HCT116 (cell line): Measurements from ENCODE around the gene FAT1. TPM values are rescaled to one million over a fixed set of nuclear protein-coding genes. Genes with fewer than 3 reads are reported as not detected.

Source experiments
- ATAC-seq: fragments of 200-7000 bp; cut with Tn5 transposase; 2 replicates; pipeline ENCODE4 v1.9.1; 2020; ENCODE audit warnings: mild to moderate bottlenecking, moderate library complexity
- BruUV-seq: library from RNA; stranded (reverse); fragments of 400-500 nt; replicated peaks from 2 replicates; lab custom pipeline; 2021; lab: Mats Ljungman, UMichigan
- CTCF ChIA-PET: fragments of 300-600 bp; sonication (Branson Sonifier 250); formaldehyde crosslinking; loops from one replicate; lab custom pipeline; 2021; ENCODE audit warnings: antibody characterized with exemption; lab: Charles Lee
- POLR2A ChIA-PET: fragments of 300-600, 350-600 bp; sonication (Branson Sonifier 250); formaldehyde crosslinking; loops from one replicate; lab custom pipeline; 2021; ENCODE audit warnings: antibody characterized with exemption; lab: Charles Lee
- RAD21 ChIA-PET, 2 experiments: fragments of 300-600 bp; sonication (Branson Sonifier 250); formaldehyde crosslinking; loops; one replicate each; lab custom pipeline; 2023; ENCODE audit warnings: low total read pairs in 2 of 2; ENCODE audit not compliant: uncharacterized antibody in 2 of 2, unreplicated experiment in 2 of 2, low non-redundant PET in 1 of 2; lab: Charles Lee
- DNase-seq: peaks from one replicate; pipeline ENCODE4 v3.0.0-alpha.2; 2010; ENCODE audit warnings: low read depth, low spot score
- H2AFZ ChIP-seq: fragments of 200-600 bp; shearing (Covaris generic), sonication (generic); 2 replicates; pipeline ENCODE4 v1.6.1; 2017; ENCODE audit warnings: low read depth, mixed run types, mixed read lengths, antibody characterized with exemption, low read length; ENCODE audit not compliant: poor library complexity, severe bottlenecking
- H3K27ac ChIP-seq: 2 replicates; pipeline ENCODE4 v1.5.1; 2012; ENCODE audit warnings: low read depth, low read length
- H3K27me3 ChIP-seq: fragments of 200-600 bp; sonication (generic); 2 replicates; pipeline ENCODE4 v1.6.1; 2016; ENCODE audit warnings: mixed run types, low read length, mixed read lengths; ENCODE audit not compliant: insufficient read depth
- H3K36me3 ChIP-seq, 2 experiments: fragments of 200-500 bp in 1 of 2; fragments of 200-600 bp in 1 of 2; sonication (Bioruptor generic) in 1 of 2; sonication (generic) in 1 of 2; 2 replicates each; pipeline versions ENCODE4 v1.5.1 to v1.6.1; 2014 to 2016; ENCODE audit warnings: low read length in 2 of 2, inconsistent platforms in 1 of 2, mixed read lengths in 1 of 2, mixed run types in 1 of 2; ENCODE audit not compliant: insufficient read depth in 2 of 2, control insufficient read depth in 1 of 2
- H3K4me1 ChIP-seq, 2 experiments: fragments of 200-600 bp in 1 of 2; sonication (generic) in 1 of 2; 2 replicates each; pipeline versions ENCODE4 v1.5.1 to v1.6.1; 2012 to 2017; ENCODE audit warnings: low read length in 2 of 2, inconsistent platforms in 1 of 2, mild to moderate bottlenecking in 1 of 2, mixed read lengths in 1 of 2, mixed run types in 1 of 2, moderate library complexity in 1 of 2; ENCODE audit not compliant: insufficient read depth in 2 of 2, control insufficient read depth in 1 of 2
- H3K4me2 ChIP-seq: fragments of 200-600 bp; sonication (generic); 2 replicates; pipeline ENCODE4 v1.6.1; 2017; ENCODE audit warnings: mixed run types, low read length, mixed read lengths
- H3K4me3 ChIP-seq, 2 experiments: fragments of 200-600 bp in 1 of 2; sonication (generic) in 1 of 2; replicated peaks in 1 of 2; 2 replicates each; pipeline ENCODE4 v1.5.1; 2011 to 2016; ENCODE audit warnings: low read length in 2 of 2, control low read depth in 1 of 2, low read depth in 1 of 2, mild to moderate bottlenecking in 1 of 2, mixed read lengths in 1 of 2, mixed run types in 1 of 2
- H3K79me2 ChIP-seq: fragments of 200-600 bp; sonication (generic); 2 replicates; pipeline ENCODE4 v1.6.1; 2017; ENCODE audit warnings: mild to moderate bottlenecking, mixed run types, low read length, moderate library complexity, mixed read lengths; ENCODE audit not compliant: insufficient read depth
- H3K9ac ChIP-seq: fragments of 200-600 bp; sonication (generic); 2 replicates; pipeline ENCODE4 v1.6.1; 2016; ENCODE audit warnings: low read length, mixed read lengths
- H3K9me2 ChIP-seq: fragments of 200-600 bp; sonication (generic), shearing (Covaris generic); 2 replicates; pipeline ENCODE4 v1.6.1; 2017; ENCODE audit warnings: mixed run types, mild to moderate bottlenecking, moderate library complexity; ENCODE audit not compliant: insufficient read depth
- H3K9me3 ChIP-seq, 2 experiments: fragments of 200-500 bp in 1 of 2; fragments of 200-600 bp in 1 of 2; sonication (Bioruptor generic) in 1 of 2; sonication (generic) in 1 of 2; 2 replicates each; pipeline ENCODE4 v1.6.1; 2014 to 2017; ENCODE audit warnings: low read length in 2 of 2, mixed read lengths in 2 of 2, inconsistent platforms in 1 of 2, low read depth in 1 of 2, mild to moderate bottlenecking in 1 of 2, mixed run types in 1 of 2, moderate library complexity in 1 of 2; ENCODE audit not compliant: control insufficient read depth in 1 of 2, insufficient read depth in 1 of 2
- H4K20me1 ChIP-seq: fragments of 200-600 bp; sonication (generic), shearing (Covaris generic); 2 replicates; pipeline ENCODE4 v1.6.1; 2017; ENCODE audit warnings: mixed run types, mild to moderate bottlenecking, moderate library complexity; ENCODE audit not compliant: insufficient read depth
- CBX3 ChIP-seq: IDR thresholded peaks from 2 replicates; pipeline ENCODE4 v1.6.1; 2012; ENCODE audit warnings: low read depth
- CEBPB ChIP-seq: IDR thresholded peaks from 2 replicates; pipeline ENCODE4 v1.6.1; 2012; ENCODE audit warnings: low read depth
- ELF1 ChIP-seq: IDR thresholded peaks from 2 replicates; pipeline ENCODE4 v1.6.1; 2012; ENCODE audit warnings: low read depth, borderline replicate concordance
- EZH2phosphoT487 ChIP-seq: fragments of 200-600 bp; IDR thresholded peaks from 2 replicates; pipeline ENCODE4 v1.6.1; 2018; ENCODE audit warnings: antibody characterized with exemption, borderline replicate concordance
- FOSL1 ChIP-seq: IDR thresholded peaks from 2 replicates; pipeline ENCODE4 v1.6.1; 2012; ENCODE audit warnings: low read depth
- JUND ChIP-seq: IDR thresholded peaks from 2 replicates; pipeline ENCODE4 v1.6.1; 2012
- POLR2A ChIP-seq: IDR thresholded peaks from 2 replicates; pipeline ENCODE4 v1.7.0; 2011; ENCODE audit warnings: borderline replicate concordance; ENCODE audit not compliant: insufficient read depth, insufficient read length; ENCODE audit errors: extremely low read depth
- POLR2AphosphoS5 ChIP-seq: IDR thresholded peaks from 2 replicates; pipeline ENCODE4 v1.6.1; 2011; ENCODE audit warnings: mild to moderate bottlenecking, low read depth, low read length, moderate library complexity
- SIN3A ChIP-seq: IDR thresholded peaks from 2 replicates; pipeline ENCODE4 v1.6.1; 2012; ENCODE audit warnings: low read depth
- SP1 ChIP-seq: IDR thresholded peaks from 2 replicates; pipeline ENCODE4 v1.6.1; 2012; ENCODE audit warnings: low read depth
- SRF ChIP-seq: IDR thresholded peaks from 2 replicates; pipeline ENCODE4 v1.6.1; 2012; ENCODE audit warnings: low read depth
- TCF7L2 ChIP-seq: IDR thresholded peaks from 2 replicates; pipeline ENCODE4 v1.7.0; 2011; ENCODE audit warnings: borderline replicate concordance, inconsistent platforms; ENCODE audit not compliant: insufficient read depth, insufficient read length; ENCODE audit errors: extremely low read depth
- intact Hi-C: fragments of 100-400 bp; cut with micrococcal nuclease; formaldehyde crosslinking; loops from 2 replicates; pipeline ENCODE4 v1.10.0; 2022
- total RNA-seq: library from RNA; stranded (reverse); gene quantifications from one replicate; pipeline ENCODE4 v1.2.1, GENCODE V29; 2021; ENCODE audit not compliant: unreplicated experiment
- TF ChIP-seq, protein P1 (sequence below): IDR thresholded peaks from 2 replicates; pipeline ENCODE4 v1.6.1; 2012
- TF ChIP-seq, protein P2 (sequence below), 3 experiments: fragments of 200-600 bp in 1 of 3; sonication (generic) in 1 of 3; IDR thresholded peaks in 2 of 3; conservative IDR thresholded peaks in 1 of 3; 2 replicates each; pipeline ENCODE4 v1.5.1; 2012 to 2017; ENCODE audit warnings: low read depth in 2 of 3, low read length in 2 of 3, antibody characterized with exemption in 1 of 3, borderline replicate concordance in 1 of 3, control low read depth in 1 of 3, mild to moderate bottlenecking in 1 of 3, mixed read lengths in 1 of 3, mixed run types in 1 of 3, moderate library complexity in 1 of 3; ENCODE audit not compliant: insufficient read depth in 1 of 3
- TF ChIP-seq, protein P3 (sequence below): IDR thresholded peaks from 2 replicates; pipeline ENCODE4 v1.6.1; 2012

The FAT1 gene
- total RNA-seq, 1 experiment from 2014 or later, result 676 TPM

DNA sequence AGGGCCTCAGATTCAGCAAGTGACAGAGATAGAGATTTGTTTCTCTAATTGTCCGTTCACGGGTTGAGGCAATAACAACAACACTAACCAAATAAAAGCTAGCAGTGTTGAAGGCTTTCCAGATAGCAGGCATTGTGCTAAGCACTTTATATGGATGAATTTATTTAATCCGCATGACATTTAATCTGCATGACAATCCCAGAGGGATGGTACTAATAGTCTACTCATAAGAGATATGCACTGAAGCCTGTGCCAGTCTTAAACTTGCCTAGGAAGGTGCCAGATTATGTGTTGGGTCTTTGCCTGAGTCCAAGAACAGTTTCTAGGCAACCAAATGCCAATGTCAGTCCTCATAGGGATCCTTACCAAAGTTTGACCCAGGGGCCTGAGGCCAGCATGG is 37.7 kb upstream of the FAT1 start:
- DNase-seq (no peak), ATAC-seq (no peak)
- Histone ChIP-seq H3K9me2 (no peaks in the 10 kb centered on the region), H3K4me2 (no peak overlapping the region), H3K9ac (no peak overlapping the region), H3K27me3 (no peaks in the 10 kb centered on the region), H3K79me2 (no peaks in the 10 kb centered on the region), H3K27ac (no peak overlapping the region), H2AFZ (no peak overlapping the region), H4K20me1 (no peaks in the 10 kb centered on the region), H3K36me3 (no peaks in the 10 kb centered on the region), H3K9me3 (no peaks in the 10 kb centered on the region), H3K4me3 (no peak overlapping the region), H3K4me1 (peaks cover 17 to 20% of the 10 kb centered on the region in 2 experiments)
- BruUV-seq, result no TSS peak
- ChIA-PET RAD21 (no interaction called here), POLR2A (no interaction called here), CTCF (no interaction called here)
- TF ChIP-seq FOSL1 (no peak), SRF (no peak), JUND (no peak), EZH2phosphoT487 (no peak), CEBPB (no peak), POLR2A (no peak), SP1 (no peak), ELF1 (no peak), TCF7L2 (no peak), SIN3A (no peak), POLR2AphosphoS5 (no peak), CBX3 (no peak)
- TF ChIP-seq, protein P1, sequence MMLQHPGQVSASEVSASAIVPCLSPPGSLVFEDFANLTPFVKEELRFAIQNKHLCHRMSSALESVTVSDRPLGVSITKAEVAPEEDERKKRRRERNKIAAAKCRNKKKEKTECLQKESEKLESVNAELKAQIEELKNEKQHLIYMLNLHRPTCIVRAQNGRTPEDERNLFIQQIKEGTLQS, result no peak
- TF ChIP-seq, protein P2, sequence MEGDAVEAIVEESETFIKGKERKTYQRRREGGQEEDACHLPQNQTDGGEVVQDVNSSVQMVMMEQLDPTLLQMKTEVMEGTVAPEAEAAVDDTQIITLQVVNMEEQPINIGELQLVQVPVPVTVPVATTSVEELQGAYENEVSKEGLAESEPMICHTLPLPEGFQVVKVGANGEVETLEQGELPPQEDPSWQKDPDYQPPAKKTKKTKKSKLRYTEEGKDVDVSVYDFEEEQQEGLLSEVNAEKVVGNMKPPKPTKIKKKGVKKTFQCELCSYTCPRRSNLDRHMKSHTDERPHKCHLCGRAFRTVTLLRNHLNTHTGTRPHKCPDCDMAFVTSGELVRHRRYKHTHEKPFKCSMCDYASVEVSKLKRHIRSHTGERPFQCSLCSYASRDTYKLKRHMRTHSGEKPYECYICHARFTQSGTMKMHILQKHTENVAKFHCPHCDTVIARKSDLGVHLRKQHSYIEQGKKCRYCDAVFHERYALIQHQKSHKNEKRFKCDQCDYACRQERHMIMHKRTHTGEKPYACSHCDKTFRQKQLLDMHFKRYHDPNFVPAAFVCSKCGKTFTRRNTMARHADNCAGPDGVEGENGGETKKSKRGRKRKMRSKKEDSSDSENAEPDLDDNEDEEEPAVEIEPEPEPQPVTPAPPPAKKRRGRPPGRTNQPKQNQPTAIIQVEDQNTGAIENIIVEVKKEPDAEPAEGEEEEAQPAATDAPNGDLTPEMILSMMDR (IDR thresholded peaks at IDR 0.05 in 2 of 3, conservative IDR thresholded peaks at IDR 0.05 in 1 of 3; ENCODE audit: borderline replicate concordance in 1 of 3, insufficient read depth in 1 of 3, low read depth in 2 of 3, low read length in 2 of 3), result no peak
- TF ChIP-seq, protein P3, sequence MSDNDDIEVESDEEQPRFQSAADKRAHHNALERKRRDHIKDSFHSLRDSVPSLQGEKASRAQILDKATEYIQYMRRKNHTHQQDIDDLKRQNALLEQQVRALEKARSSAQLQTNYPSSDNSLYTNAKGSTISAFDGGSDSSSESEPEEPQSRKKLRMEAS, result no peak
- intact Hi-C loops, result no loop called here
